Left lung (tissue), 10 donors: Measurements from ENCODE around the gene CTAGE9. TPM values are rescaled to one million over a fixed set of nuclear protein-coding genes. Genes with fewer than 3 reads are reported as not detected.

ENCODE experiments used
- ATAC-seq: fragments of 200-7000 bp; cut with Tn5 transposase; one replicate; pipeline ENCODE4 v1.9.1; 2020; ENCODE audit warnings: moderate library complexity
- DNase-seq, 4 donors: peaks; one replicate each; pipeline ENCODE4 v3.0.0-alpha.2; 2013 to 2020
- H3K27ac ChIP-seq, 2 donors: fragments of 200-600 bp; sonication (generic) in 1 of 2; one replicate each; pipeline versions ENCODE4 v1.5.0 to v1.8.0; 2020 to 2021
- H3K27me3 ChIP-seq, 2 donors: fragments of 200-600 bp; sonication (generic) in 1 of 2; one replicate each; pipeline versions ENCODE4 v1.5.0 to v1.8.0; 2020 to 2021
- H3K36me3 ChIP-seq, 2 donors: fragments of 200-600 bp; sonication (generic) in 1 of 2; one replicate each; pipeline versions ENCODE4 v1.5.0 to v1.8.0; 2020 to 2021
- H3K4me1 ChIP-seq, 2 donors: fragments of 200-600 bp; one replicate each; pipeline ENCODE4 v1.8.0; 2021
- H3K4me3 ChIP-seq, 2 donors: fragments of 200-600 bp; sonication (generic) in 1 of 2; one replicate each; pipeline versions ENCODE4 v1.5.0 to v1.8.0; 2020 to 2021; ENCODE audit warnings: mild to moderate bottlenecking in 1 of 2
- H3K9me3 ChIP-seq, 2 donors: fragments of 200-600 bp; sonication (generic) in 1 of 2; one replicate each; pipeline versions ENCODE4 v1.5.0 to v1.8.0; 2020 to 2021
- intact Hi-C, 2 donors: fragments of 100-400 bp; cut with DNase I; formaldehyde crosslinking; loops; one replicate each; pipeline versions ENCODE4 v1.11.2 to v1.14.2; 2022
- polyA plus RNA-seq, 6 donors: library from polyadenylated mRNA; unstranded; fragments of 120-200 nt; gene quantifications; one replicate each; pipeline ENCODE4 v1.2.1, GENCODE V29; 2013; ENCODE audit not compliant: insufficient read length in 6 of 6
- total RNA-seq, 2 donors: library from RNA; stranded (reverse); fragmentation: NEBNext Ultra II Directional; extraction: Animal tissue kit (Norgen Biotek cat#: 25700); gene quantifications; one replicate each; pipeline ENCODE4 v1.2.1, GENCODE V29; 2021
- TF ChIP-seq, protein P1 (sequence below), 2 donors: fragments of 200-600 bp; sonication (generic) in 1 of 2; IDR thresholded peaks; one replicate each; pipeline versions ENCODE4 v1.5.0 to v1.8.0; 2021; ENCODE audit warnings: antibody characterized with exemption in 2 of 2
- donor health status: DM: no; HTN: yes; CAD: no.
- donor health status: DM: no; HTN: no; CAD: no.

Gene CTAGE9
- total and polyA plus RNA-seq, 8 donors = 0.35 TPM; not detected in 7

DNA sequence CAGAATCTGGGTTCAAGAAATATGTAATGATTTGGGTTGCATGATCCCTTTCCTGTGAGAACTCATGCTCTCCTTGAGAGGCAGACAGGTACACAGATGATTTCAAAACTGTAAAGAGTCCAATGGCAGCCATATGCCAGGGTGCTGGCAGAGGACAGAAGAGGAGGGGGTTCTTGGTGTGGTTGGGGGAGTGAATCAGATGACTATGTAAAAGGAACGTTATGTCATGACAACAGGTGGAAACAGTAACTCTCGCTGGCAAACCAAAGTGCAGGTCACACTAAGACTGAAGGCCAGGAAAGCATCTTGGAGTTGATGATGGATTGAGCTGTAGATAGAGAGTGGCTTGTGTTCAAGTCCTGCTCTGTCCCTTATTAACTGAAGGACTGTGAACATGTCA is 29.9 kb downstream of the CTAGE9 start:
- H3K27me3 ChIP-seq = no peaks in the 10 kb centered on the region
- ATAC-seq = no peak

DNA sequence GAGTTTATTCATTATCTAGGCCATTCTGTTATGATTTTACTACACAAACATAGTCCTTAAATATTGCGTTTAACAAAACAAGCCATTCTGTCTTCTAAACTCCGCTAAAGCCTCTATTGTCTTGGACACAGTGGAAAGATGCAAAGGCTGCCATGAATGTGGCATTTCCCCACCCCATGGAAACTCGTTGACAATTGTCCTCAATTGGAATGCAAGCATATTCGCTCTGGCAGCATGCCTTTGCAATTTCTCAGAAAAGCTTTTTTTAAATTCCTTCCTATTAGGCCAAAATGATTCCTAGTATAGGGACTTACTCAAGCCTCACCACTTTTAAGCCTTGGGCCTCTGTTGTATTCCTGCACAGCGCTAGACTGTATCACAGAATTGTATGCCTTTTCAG is 32.4 kb downstream of the CTAGE9 start:
- Histone ChIP-seq H3K27me3 (no peaks in the 10 kb centered on the region), H3K27ac (no peak overlapping the region), H3K4me1 (no peaks in the 10 kb centered on the region), H3K9me3 (no peaks in the 10 kb centered on the region), H3K36me3 (no peaks in the 10 kb centered on the region), H3K4me3 (no peak overlapping the region)
- TF ChIP-seq, protein P1, sequence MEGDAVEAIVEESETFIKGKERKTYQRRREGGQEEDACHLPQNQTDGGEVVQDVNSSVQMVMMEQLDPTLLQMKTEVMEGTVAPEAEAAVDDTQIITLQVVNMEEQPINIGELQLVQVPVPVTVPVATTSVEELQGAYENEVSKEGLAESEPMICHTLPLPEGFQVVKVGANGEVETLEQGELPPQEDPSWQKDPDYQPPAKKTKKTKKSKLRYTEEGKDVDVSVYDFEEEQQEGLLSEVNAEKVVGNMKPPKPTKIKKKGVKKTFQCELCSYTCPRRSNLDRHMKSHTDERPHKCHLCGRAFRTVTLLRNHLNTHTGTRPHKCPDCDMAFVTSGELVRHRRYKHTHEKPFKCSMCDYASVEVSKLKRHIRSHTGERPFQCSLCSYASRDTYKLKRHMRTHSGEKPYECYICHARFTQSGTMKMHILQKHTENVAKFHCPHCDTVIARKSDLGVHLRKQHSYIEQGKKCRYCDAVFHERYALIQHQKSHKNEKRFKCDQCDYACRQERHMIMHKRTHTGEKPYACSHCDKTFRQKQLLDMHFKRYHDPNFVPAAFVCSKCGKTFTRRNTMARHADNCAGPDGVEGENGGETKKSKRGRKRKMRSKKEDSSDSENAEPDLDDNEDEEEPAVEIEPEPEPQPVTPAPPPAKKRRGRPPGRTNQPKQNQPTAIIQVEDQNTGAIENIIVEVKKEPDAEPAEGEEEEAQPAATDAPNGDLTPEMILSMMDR (IDR thresholded peaks at IDR 0.05) = no peak
- intact Hi-C loops = no loop called here
- ATAC-seq = no peak
- no peak for DNase-seq

More for the DNA sequence above, 29.9 kb downstream of the CTAGE9 start:
- Histone ChIP-seq H3K27ac (no peak overlapping the region), H3K36me3 (no peaks in the 10 kb centered on the region), H3K9me3 (no peaks in the 10 kb centered on the region), H3K4me3 (no peak overlapping the region), H3K4me1 (no peaks in the 10 kb centered on the region)
- intact Hi-C loops = no loop called here
- TF ChIP-seq, protein P1 (IDR thresholded peaks at IDR 0.05) = no peak
- DNase-seq = no peak

- intact Hi-C loops = no loop called here
- H3K4me3 ChIP-seq = no peak overlapping the region
Measured at GRCh38 chr6:131673184-131673583, 37.6 kb downstream of the CTAGE9 start.

DNA sequence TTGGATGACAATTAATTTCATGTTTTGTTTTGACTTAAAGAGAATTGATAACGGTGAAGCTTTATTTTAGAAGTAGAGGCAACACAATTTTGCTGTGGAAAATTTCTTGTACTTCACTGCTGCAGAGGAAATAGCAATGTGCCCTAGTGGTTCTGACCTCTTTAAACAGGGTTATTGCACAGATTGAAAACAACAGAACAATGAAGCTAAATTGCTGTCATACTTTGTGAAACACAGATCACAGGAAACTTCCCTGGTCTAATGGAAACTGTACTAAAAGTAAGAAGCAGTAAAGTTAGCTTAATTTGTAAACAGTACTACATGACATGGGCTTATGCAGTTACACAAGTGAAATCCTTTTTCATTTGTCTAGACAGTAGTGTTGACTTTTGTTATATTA is 40.9 kb downstream of the CTAGE9 start:
- peak in 1 of 4 donors; percentile 6 for DNase-seq
- intact Hi-C loops = no loop called here
- no peak for ATAC-seq

More at GRCh38 chr6:131673184-131673583, 37.6 kb downstream of the CTAGE9 start:
- H3K4me1 ChIP-seq = no peaks in the 10 kb centered on the region
- TF ChIP-seq, protein P1 (IDR thresholded peaks at IDR 0.05) = no peak
- H3K27me3 ChIP-seq = no peaks in the 10 kb centered on the region
- H3K36me3 ChIP-seq = no peaks in the 10 kb centered on the region
- ATAC-seq (no peak), DNase-seq (no peak)
- H3K27ac ChIP-seq = no peak overlapping the region
- H3K9me3 ChIP-seq = no peaks in the 10 kb centered on the region

DNA sequence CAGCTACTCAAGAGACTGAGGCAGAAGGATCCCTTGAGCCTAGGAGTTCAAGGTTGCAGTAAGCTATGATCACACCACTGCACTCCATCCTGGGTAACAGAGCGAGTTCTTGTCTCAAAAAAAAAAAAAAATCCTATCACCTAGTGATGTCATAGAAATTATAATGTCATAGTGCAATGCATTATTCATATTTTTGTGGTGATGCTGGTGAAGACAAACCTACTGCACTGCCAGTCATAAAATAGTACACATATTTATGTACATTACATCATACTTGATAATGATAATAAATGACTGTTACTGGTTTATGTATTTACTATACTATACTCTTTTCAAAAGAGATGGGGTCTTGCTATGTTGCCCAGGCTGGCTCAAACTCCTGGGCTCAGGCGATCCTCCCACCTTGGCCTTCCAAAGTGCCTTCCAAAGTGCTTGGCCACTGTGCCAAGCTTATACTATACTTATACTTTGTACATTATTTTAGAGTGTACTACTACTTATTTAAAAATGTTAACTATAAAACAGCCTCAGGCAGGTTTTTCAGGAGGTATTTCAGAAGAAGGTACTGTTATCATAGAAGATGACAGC is 47.1 kb downstream of the CTAGE9 start:
- H3K27me3 ChIP-seq = no peaks in the 10 kb centered on the region
- no peak overlapping the region for H3K27ac ChIP-seq
- H3K9me3 ChIP-seq = no peaks in the 10 kb centered on the region
- DNase-seq (no peak), ATAC-seq (no peak)
- H3K4me1 ChIP-seq = no peaks in the 10 kb centered on the region
- intact Hi-C loops = no loop called here
- H3K36me3 ChIP-seq = no peaks in the 10 kb centered on the region
- no peak overlapping the region for H3K4me3 ChIP-seq
- TF ChIP-seq, protein P1 (IDR thresholded peaks at IDR 0.05) = no peak

More for the DNA sequence above, 40.9 kb downstream of the CTAGE9 start:
- Histone ChIP-seq H3K27me3 (no peaks in the 10 kb centered on the region), H3K4me1 (no peaks in the 10 kb centered on the region), H3K27ac (no peak overlapping the region), H3K4me3 (no peak overlapping the region), H3K9me3 (no peaks in the 10 kb centered on the region), H3K36me3 (no peaks in the 10 kb centered on the region)
- TF ChIP-seq, protein P1 (IDR thresholded peaks at IDR 0.05) = no peak
